ENCODE results near the gene NEDD9.

NEDD9 gene

DNA sequence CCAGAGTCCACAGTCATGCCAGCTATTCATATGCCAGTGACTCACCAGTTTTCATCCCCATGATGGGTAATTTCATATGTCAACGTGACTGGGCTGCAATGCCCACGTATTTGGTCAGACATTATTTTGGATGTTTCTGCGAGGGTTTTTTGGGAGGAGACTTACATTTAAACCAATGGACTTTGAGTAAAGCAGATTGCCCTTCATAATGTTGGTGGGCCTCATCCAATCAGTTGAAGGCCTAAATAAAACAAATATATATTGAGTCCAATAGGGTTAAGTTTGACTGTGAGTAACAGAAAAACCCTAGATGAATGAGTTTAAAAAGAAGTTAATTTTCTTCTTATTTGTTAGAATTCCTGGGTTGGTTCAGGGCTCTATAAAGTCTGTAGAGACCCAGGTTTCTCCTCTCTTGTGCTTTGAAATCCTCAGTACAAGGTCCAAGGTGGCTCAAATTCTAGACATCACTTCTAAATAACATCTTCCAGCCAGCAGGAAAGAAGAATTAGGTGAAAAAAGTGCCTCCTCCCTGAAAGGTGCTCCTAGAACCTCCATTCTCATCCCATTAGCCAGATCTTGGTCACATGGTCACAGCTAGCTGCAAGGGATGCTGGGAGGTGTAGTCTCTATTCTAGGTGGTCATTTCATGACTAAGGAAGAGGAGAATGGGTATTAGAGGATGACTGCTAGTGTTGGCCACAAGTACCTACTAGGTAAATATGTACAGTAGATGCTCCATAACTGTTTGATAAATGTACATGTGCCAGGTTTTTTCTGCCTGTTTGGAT is 16.7 kb upstream of the NEDD9 start:
- Histone ChIP-seq H3K27ac (no peak overlapping the region), H3K4me3 (ENCODE audit: low read depth in 1 of 2, low read length in 1 of 2) (no peak overlapping the region), H3K9me3 (no peaks in the 10 kb centered on the region), H3K4me1 (ENCODE audit: control insufficient read depth in 1 of 2, insufficient read depth in 1 of 2, low read depth in 1 of 2, low read length in 1 of 2) (no peaks in the 10 kb centered on the region), H3K27me3 (no peaks in the 10 kb centered on the region), H3K36me3 (peaks cover 46% of the 10 kb centered on the region)
- TF ChIP-seq, protein P1, sequence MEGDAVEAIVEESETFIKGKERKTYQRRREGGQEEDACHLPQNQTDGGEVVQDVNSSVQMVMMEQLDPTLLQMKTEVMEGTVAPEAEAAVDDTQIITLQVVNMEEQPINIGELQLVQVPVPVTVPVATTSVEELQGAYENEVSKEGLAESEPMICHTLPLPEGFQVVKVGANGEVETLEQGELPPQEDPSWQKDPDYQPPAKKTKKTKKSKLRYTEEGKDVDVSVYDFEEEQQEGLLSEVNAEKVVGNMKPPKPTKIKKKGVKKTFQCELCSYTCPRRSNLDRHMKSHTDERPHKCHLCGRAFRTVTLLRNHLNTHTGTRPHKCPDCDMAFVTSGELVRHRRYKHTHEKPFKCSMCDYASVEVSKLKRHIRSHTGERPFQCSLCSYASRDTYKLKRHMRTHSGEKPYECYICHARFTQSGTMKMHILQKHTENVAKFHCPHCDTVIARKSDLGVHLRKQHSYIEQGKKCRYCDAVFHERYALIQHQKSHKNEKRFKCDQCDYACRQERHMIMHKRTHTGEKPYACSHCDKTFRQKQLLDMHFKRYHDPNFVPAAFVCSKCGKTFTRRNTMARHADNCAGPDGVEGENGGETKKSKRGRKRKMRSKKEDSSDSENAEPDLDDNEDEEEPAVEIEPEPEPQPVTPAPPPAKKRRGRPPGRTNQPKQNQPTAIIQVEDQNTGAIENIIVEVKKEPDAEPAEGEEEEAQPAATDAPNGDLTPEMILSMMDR (IDR thresholded peaks at IDR 0.05): no peak

DNA sequence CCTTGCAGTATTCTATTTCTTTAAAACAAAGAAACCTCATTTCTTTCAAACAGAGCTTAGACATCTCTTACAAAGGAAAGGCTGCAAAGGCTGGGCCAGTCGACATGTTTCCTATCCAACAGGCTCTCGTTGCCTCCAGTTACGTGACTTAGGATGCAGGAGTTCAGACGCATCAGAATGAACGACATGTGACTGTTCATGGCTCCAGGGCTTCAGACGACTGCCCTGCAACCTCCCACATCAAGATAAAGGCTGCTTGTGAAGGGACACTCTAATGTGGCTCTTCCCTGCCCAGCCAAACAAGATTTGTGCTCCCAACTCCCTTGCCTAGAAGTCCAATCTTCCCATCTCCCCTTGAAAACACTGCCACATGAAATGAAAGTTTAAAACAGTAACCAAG is 14.3 kb upstream of the NEDD9 start:
- no peak overlapping the region for H3K4me3 ChIP-seq (ENCODE audit: low read depth in 1 of 2, low read length in 1 of 2)
- no peak overlapping the region for H3K27ac ChIP-seq
- no peaks in the 10 kb centered on the region for H3K27me3 ChIP-seq
- TF ChIP-seq, protein P1 (IDR thresholded peaks at IDR 0.05): no peak
- H3K36me3 ChIP-seq: peaks cover 56% of the 10 kb centered on the region
- H3K4me1 ChIP-seq (ENCODE audit: control insufficient read depth in 1 of 2, insufficient read depth in 1 of 2, low read depth in 1 of 2, low read length in 1 of 2): no peaks in the 10 kb centered on the region
- no peaks in the 10 kb centered on the region for H3K9me3 ChIP-seq

DNA sequence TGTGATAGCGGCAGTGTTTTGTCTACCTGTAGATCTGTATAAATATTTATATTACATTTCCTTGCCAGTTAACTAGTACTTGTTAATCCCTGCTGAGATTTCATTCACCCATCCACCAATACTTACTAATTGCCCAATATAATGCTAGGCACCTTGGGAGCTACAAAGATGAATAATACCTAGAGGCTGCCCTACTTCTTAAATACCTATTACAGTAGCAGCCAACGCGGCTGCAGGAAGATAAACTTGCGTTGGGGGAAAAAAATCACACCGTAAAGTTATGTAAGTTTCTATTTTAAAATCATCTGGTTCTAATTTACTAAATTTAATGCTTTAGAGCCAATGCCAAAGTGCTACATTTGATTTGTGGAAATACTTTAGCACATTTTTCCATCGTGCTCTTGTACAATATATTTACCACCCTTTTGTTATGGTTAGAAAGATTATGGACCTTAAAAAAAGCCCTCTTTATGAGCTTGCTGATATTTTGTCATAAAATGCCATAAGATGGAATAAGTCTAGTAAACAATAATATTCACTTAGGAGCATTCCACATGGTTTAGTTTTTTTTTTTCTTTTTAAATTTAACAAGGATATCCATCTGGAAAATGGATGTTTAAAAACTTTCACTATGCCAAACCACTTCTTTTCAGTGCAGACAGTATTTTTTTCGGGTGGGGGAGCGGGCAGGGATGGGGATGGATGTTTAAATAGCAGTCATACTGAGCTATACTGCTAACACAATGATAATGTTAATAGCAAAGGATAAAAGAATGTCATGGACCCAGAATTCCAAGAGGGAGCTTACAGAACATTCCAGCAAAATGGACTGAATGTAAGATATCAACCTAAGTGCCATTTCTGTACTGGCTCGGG is 13.2 kb upstream of the NEDD9 start:
- Histone ChIP-seq H3K4me1 (ENCODE audit: control insufficient read depth in 1 of 2, insufficient read depth in 1 of 2, low read depth in 1 of 2, low read length in 1 of 2) (no peaks in the 10 kb centered on the region), H3K27me3 (no peaks in the 10 kb centered on the region), H3K36me3 (peaks cover 55% of the 10 kb centered on the region), H3K4me3 (ENCODE audit: low read depth in 1 of 2, low read length in 1 of 2) (no peak overlapping the region), H3K27ac (no peak overlapping the region), H3K9me3 (no peaks in the 10 kb centered on the region)
- TF ChIP-seq, protein P1 (IDR thresholded peaks at IDR 0.05): no peak

DNA sequence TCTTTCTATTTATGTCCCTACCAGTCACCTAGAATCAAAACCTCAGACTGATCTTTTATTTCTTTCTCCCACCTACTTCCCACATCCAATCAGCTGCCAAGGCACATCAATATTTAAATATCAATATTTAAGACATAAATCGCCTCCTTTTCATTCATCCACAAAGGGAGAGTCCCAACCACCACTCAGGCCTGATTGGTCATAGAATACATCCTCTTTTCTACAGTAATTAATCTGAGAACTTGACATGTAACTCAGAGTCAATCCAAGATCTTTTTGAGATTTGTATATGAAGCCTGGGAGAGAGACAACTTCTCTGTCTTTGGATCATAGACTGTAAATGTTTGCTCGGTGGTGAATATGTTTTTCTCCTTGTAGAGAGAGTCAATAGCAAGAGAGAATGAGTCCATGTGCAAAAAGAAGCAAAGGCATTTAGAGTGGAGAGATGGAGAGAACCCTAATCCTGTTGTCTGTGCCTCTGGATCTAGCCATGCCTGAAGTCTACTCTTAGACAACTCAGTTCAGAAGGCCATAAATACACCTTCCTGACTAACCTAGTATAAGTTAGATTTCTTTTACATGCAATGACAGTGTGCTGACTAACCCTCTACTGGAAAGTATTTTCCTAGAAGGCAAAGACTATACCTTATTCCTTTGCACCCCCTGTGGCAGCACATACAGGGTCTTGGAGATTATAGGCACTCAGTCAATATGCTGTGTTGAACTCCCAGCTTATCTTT is 12.1 kb upstream of the NEDD9 start:
- no peaks in the 10 kb centered on the region for H3K9me3 ChIP-seq
- H3K27ac ChIP-seq: peak overlapping the region; percentile 31
- TF ChIP-seq, protein P1 (IDR thresholded peaks at IDR 0.05): no peak
- no peaks in the 10 kb centered on the region for H3K27me3 ChIP-seq
- no peak overlapping the region for H3K4me3 ChIP-seq (ENCODE audit: low read depth in 1 of 2, low read length in 1 of 2)
- peaks cover 46% of the 10 kb centered on the region for H3K36me3 ChIP-seq
- no peaks in the 10 kb centered on the region for H3K4me1 ChIP-seq (ENCODE audit: control insufficient read depth in 1 of 2, insufficient read depth in 1 of 2, low read depth in 1 of 2, low read length in 1 of 2)

DNA sequence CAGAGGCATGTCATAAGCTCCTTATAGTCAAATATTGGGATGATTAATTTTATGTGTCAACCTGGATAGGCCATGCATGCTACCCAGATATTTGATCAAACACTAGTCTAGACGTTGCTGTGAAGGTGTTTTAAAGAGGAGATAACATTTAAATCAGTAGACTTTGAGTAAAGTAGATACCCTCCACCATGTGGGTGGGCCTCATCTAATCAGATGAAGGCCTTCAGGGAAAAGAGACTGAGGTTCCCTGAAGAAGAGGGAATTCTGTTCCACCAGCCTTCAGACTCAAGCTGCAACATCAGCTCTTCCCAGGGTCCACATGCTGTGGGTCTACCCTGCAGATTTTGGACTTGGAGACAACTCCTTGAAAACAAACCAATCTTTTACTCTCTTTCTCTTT is 11.4 kb upstream of the NEDD9 start:
- Histone ChIP-seq H3K36me3 (peaks cover 44% of the 10 kb centered on the region), H3K4me1 (ENCODE audit: control insufficient read depth in 1 of 2, insufficient read depth in 1 of 2, low read depth in 1 of 2, low read length in 1 of 2) (no peaks in the 10 kb centered on the region), H3K27ac (peak overlapping the region; percentile 31), H3K27me3 (no peaks in the 10 kb centered on the region), H3K4me3 (ENCODE audit: low read depth in 1 of 2, low read length in 1 of 2) (no peak overlapping the region), H3K9me3 (no peaks in the 10 kb centered on the region)
- TF ChIP-seq, protein P1 (IDR thresholded peaks at IDR 0.05): no peak
